Activated CD4-positive, alpha-beta T cell treated with anti-CD3 and anti-CD28 coated beads for 48 hours (primary cell): Measurements from ENCODE around the gene JPH2.
A peak's percentile ranks its signal among the peaks of the same experiment; 100 is the strongest.
"Not testable (repeated sequence)": the region's sequence is repeated elsewhere in the genome, so short reads cannot be mapped to it uniquely, and the experiment has no call there.

Experiments
- DNase-seq: peaks from one replicate; pipeline ENCODE4 v3.0.0-alpha.2; 2020

JPH2 gene

GRCh38 chr20:44211177-44212039 lies 24.4 kb upstream of the JPH2 start:
- DNase-seq, result peak; percentile 38

GRCh38 chr20:44210406-44211176 lies 23.6 kb upstream of the JPH2 start, which contains the start of gene OSER1:
Gene OSER1, minus strand, starts transcription at chr20:44210771. Its CDS starts 3,814 bp downstream, at chr20:44206957.
- peak; percentile 97 for DNase-seq

GRCh38 chr20:44209686-44210405 lies 22.9 kb upstream of the JPH2 start:
- DNase-seq, result peak; percentile 25

DNA sequence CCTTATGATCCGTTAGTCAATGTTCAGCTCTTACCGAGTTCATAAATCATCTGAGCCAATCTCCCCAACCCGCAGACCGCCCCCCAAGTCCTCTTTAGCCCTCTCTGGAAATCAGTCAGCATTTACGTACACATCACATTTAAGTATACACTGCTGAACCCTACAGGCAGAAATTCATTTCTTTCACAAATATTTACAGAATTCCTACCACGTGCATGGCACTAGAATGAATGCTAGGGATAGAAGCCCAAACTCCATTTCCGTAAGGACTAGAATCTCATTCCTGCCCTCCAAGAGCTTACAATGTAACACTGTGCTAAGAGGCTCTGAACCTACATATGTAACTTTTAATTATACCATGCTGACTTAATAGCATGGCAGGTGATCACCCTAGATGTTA lies 21.8 kb upstream of the JPH2 start:
- no peak for DNase-seq

- DNase-seq, result no peak
These were observed 21.2 kb upstream of the JPH2 start for GRCh38 chr20:44208165-44208564.

GRCh38 chr20:44207126-44207723 lies 20.2 kb upstream of the JPH2 start:
- DNase-seq, result no peak

- DNase-seq, result no peak
These were observed 19.1 kb upstream of the JPH2 start for GRCh38 chr20:44206132-44206531.

DNA sequence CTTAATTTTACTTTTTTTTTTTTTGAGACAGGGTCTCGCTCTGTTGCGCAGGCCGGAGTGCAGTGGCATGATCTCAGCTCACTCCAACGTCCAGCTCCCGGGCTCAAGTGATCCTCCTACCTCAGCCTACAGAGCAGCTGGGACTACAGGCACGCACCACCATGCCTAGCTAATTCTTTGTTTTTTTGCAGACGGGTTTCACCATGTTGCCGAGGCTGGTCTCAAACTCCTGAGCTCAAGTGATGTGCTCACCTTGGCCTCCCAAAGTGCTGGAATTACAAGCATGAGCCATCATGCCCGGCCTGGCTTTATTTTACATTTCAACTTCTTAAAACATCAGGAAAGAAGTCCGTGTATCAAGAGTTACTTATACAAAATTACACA lies 17.8 kb upstream of the JPH2 start:
- no peak for DNase-seq

DNA sequence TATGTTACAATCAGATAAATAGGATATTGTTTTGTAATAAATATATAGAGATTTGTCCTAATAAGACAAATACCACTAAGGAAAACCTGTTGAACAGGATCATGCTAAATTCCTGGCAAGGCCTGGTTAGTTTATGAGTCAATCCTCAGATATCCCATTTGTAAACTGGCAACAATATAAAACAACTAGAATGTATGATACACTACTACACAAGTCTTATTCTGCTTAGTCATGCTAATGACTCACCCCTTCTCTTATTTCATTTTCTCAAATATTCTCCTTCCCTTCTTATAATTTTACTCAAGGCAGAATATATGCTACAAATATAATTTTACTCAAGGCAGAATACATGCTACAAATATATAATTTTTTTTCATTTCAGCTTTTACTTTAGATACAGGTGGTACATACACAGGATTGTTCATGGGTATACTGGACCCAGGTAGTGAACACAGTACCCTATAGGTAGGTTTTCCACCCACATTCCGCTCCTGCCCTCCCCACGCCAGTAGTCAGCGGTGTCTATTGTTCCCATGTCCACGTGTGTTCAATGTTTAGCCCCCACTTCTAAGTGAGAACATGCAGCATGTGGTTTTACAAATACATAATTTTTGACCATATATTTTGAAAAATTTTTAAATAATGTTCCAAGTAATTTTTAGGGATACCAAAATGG lies 17.3 kb upstream of the JPH2 start:
- no peak for DNase-seq

GRCh38 chr20:44203161-44203560 lies 16.2 kb upstream of the JPH2 start:
- no peak for DNase-seq

GRCh38 chr20:44200983-44201382 lies 14.0 kb upstream of the JPH2 start:
- no peak for DNase-seq

GRCh38 chr20:44200371-44200770 lies 13.4 kb upstream of the JPH2 start:
- DNase-seq, result no peak

- no peak for DNase-seq
These were observed 12.9 kb upstream of the JPH2 start for GRCh38 chr20:44199877-44200276.

DNA sequence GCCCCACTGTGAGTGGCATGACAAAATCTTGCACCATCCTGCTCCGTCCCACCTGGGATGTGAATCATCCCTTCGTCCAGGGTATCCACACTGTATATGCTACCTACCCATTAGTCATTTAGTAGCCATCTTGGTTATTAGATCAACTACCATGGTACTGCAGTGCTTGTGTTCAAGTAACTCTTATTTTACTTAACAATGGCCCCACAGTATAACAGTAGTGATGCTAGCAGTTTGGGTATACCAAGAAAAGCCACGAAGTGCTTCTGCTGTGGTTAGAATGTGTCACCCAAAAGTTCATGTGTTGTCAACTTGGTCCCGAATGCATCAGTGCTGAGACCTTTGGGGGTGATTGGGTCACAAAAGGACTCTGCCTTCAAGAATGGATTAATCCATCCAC lies 11.9 kb upstream of the JPH2 start:
- DNase-seq, result peak; percentile 50

- DNase-seq, result no peak
These were observed 9.3 kb upstream of the JPH2 start for GRCh38 chr20:44196271-44196670.

- DNase-seq, result no peak
These were observed 8.6 kb upstream of the JPH2 start for GRCh38 chr20:44195605-44196004.

GRCh38 chr20:44193801-44194200 lies 6.8 kb upstream of the JPH2 start:
- no peak for DNase-seq

DNA sequence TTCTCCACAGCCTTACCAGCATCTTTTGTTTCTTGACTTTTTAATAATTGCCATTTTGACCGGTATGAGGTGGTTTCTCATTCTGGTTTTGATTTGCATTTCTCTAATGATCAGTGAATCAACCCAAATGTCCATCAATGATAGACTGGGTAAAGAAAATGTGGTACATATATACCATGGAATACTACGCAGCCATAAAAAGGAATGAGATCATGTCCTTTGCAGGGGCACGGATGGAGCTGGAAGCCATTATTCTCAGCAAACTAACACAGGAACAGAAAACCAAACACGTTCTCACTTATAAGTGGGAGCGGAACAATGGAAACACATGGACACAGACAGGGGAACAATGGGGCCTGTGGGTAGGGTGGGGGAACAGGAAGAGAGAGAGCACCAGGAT lies 4.7 kb upstream of the JPH2 start:
- not testable (repeated sequence) for DNase-seq

GRCh38 chr20:44190197-44190852 lies 3.3 kb upstream of the JPH2 start:
- DNase-seq, result peak; percentile 63

GRCh38 chr20:44188752-44189151 lies 1.8 kb upstream of the JPH2 start:
- DNase-seq, result no peak

DNA sequence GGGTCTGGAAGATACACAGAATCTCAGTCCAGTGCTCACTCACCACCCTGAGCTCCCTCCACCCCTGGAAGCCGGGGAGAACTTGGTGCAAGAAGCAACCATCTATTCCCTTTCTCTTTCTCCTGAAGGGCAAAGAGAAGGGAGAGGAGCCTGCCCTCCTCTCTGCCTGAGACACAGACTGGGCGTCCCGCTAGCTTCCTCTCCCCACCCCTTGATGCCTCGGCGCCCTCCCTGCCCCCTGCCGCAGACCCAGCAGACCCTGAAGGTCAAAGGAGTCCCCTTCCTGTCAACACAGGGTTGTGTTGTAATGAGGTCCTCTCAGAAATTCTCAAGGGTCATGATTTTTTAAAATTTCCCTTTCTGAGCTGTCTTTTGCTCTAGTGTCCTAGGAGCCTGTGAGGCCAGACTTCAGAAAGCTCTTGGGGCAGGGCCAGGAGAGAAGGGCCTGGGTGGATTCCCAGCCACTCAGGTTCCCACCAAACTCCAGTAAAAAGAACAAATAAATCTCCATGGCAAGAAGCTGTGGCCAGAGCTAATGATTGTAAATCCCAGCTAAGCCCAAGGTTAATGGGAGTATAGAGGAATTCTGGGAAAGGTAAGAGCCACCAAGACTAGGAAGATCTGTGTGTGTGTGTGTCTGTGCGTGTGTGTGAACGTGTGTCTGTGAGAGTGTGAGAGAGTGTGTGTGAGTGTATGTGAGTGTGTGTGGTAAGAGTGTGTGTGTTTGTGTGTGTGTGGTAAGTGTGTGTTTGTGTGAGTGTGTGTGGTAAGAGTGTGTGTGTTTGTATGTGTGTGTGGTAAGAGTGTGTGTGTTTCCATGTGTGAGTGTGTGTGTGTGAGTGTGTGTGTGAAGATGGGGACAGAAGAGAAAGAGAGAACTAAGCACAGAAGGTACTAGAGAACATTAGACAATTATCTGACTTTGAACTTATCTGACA lies 1.1 kb upstream of the JPH2 start:
- no peak for DNase-seq
